Activated T-helper 2 cell treated with anti-CD3 and anti-CD28 coated beads, Interferon-gamma antibody, Interleukin-2, Interleukin-4, amounts not matched to agents 10 μg/mL and 5 μg/mL and 100 μg/mL, durations not matched to agents 14 hours and 24 hours and 36 hours (primary cell): ENCODE results near the gene ITCH. TPM values are rescaled to one million over a fixed set of nuclear protein-coding genes. Genes with fewer than 3 reads are reported as not detected.
"Not testable (repeated sequence)": the region's sequence is repeated elsewhere in the genome, so short reads cannot be mapped to it uniquely, and the experiment has no call there.

Experiments used
- DNase-seq: peaks from one replicate; pipeline ENCODE4 v3.0.0; 2021; ENCODE audit warnings: low spot score
- H3K27ac Mint-ChIP-seq: one replicate; pipeline ENCODE4 v1.8.0; 2021; ENCODE audit warnings: mixed read lengths
- H3K27me3 Mint-ChIP-seq: one replicate; pipeline ENCODE4 v1.8.0; 2021; ENCODE audit warnings: low read depth, mixed read lengths
- H3K36me3 Mint-ChIP-seq: one replicate; pipeline ENCODE4 v1.8.0; 2021; ENCODE audit warnings: low read depth, mixed read lengths
- H3K4me1 Mint-ChIP-seq: one replicate; pipeline ENCODE4 v1.8.0; 2021; ENCODE audit warnings: low read depth, mixed read lengths
- H3K4me3 Mint-ChIP-seq: one replicate; pipeline ENCODE4 v1.8.0; 2021; ENCODE audit warnings: low read depth, mild to moderate bottlenecking, moderate library complexity, mixed read lengths
- H3K9me3 Mint-ChIP-seq: one replicate; pipeline ENCODE4 v1.8.0; 2021; ENCODE audit warnings: mixed read lengths
- intact Hi-C: fragments of 100-400 bp; cut with micrococcal nuclease; formaldehyde crosslinking; loops from one replicate; pipeline ENCODE4 v1.15.1; 2023
- total RNA-seq: library from RNA; stranded (reverse); gene quantifications from 2 replicates; pipeline ENCODE4 v1.2.3, GENCODE V29; 2022

Gene ITCH
- 52.5 and 53.0 TPM in 2 replicates for total RNA-seq

DNA sequence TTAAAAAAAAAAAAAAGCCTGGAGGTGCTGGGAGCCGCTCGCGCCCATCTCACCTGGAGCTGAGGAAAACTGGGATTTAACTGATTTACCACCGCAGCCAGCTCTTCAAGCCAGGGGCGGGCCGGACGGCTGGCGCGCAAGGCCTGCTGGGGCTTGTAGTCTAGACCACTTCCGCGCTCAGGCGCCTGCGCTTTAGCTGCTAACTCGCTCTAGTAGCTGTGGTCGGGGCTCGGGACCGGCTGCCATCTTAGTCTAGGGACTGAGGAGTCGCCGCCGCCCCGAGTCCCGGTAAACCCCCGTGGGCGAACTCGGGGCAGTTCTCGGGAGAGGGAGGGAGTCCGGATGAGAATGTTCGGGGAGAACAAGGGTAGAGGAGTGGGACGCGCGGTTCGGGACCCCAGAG is at the start of gene ITCH:
TSS of gene ITCH (plus strand) at position 212 of the 403 bp plus-strand sequence. CDS start 30,539 bp downstream, outside the sequence.
- H3K36me3 Mint-ChIP-seq: peaks cover 30% of the 10 kb centered on the region
- peak; percentile 90 for DNase-seq
- peaks cover 25% of the 10 kb centered on the region for H3K4me1 Mint-ChIP-seq
- H3K27me3 Mint-ChIP-seq: no peaks in the 10 kb centered on the region
- H3K4me3 Mint-ChIP-seq: peak within 1 kb of the TSS; percentile 87
- H3K27ac Mint-ChIP-seq: peak within 1 kb of the TSS; percentile 93
- intact Hi-C loops: loop anchor here (1.0 to 2.0 kb wide), 3 partner anchors 60 to 314 kb away; partner anchors contain the start of genes AHCY, DYNLRB1 and PIGU
- no peaks in the 10 kb centered on the region for H3K9me3 Mint-ChIP-seq

DNA sequence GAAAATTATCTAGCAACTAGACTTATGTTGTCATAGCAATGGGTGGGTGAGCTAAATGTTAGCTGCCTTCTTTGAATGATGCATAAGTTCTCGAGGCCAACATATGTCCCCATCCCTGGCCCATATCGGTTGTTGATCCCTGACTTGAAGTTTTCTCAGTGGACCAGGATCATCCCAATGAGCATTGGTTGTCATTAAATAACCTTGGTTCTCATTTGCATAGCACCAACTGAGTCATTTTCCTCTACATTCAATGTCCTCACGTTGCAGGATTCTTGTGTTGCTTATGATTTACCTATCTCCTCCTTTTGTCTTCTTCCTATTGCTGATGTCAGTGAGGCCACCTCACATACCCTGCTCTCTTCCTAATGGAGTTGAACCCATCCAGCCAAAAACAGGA is 47.8 kb upstream of the ITCH start:
- intact Hi-C loops: loop anchor here (10.0 kb wide), 3 partner anchors 120 to 450 kb away; no protein-coding TSS in a partner anchor
- Mint-ChIP-seq H3K9me3 (no peaks in the 10 kb centered on the region), H3K36me3 (no peaks in the 10 kb centered on the region), H3K27me3 (peaks cover 32% of the 10 kb centered on the region), H3K27ac (no peak overlapping the region), H3K4me1 (peaks cover 14% of the 10 kb centered on the region), H3K4me3 (no peak overlapping the region)
- DNase-seq: no peak

DNA sequence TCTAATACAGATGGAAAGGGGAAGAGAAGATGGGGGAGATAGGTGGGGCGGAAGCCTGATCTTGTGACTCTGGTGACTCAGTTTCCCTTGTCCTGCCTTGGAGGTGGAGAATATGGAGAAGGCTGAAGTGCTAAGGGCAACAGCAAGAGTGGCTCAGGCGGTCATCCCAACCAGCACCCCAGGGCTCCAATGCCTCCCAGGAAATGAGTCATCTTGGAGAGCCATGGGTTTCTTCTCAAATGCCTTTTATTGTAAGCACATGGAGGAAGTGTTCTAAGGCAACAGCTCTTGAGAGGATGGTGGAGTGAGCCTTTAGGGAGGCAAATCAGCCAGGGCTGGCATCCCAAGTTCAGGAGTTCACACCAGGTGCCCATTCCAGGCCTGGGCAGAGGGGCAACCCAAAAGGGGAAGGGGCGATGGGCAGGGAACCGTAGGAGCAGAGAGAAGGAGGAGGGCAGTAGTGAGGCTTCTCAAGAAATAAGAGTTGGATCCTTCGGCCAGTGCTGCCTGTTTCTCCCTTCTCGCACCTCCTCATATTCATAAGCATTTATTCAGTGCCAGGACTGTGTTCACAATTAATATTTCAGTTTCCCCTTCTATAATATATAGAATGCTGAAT is 46.8 kb upstream of the ITCH start:
- Mint-ChIP-seq H3K27me3 (peaks cover 31% of the 10 kb centered on the region), H3K36me3 (no peaks in the 10 kb centered on the region), H3K9me3 (no peaks in the 10 kb centered on the region), H3K4me3 (no peak overlapping the region), H3K27ac (no peak overlapping the region), H3K4me1 (peaks cover 14% of the 10 kb centered on the region)
- intact Hi-C loops: loop anchor here (10.0 kb wide), 3 partner anchors 118 to 448 kb away; no protein-coding TSS in a partner anchor
- DNase-seq: no peak

DNA sequence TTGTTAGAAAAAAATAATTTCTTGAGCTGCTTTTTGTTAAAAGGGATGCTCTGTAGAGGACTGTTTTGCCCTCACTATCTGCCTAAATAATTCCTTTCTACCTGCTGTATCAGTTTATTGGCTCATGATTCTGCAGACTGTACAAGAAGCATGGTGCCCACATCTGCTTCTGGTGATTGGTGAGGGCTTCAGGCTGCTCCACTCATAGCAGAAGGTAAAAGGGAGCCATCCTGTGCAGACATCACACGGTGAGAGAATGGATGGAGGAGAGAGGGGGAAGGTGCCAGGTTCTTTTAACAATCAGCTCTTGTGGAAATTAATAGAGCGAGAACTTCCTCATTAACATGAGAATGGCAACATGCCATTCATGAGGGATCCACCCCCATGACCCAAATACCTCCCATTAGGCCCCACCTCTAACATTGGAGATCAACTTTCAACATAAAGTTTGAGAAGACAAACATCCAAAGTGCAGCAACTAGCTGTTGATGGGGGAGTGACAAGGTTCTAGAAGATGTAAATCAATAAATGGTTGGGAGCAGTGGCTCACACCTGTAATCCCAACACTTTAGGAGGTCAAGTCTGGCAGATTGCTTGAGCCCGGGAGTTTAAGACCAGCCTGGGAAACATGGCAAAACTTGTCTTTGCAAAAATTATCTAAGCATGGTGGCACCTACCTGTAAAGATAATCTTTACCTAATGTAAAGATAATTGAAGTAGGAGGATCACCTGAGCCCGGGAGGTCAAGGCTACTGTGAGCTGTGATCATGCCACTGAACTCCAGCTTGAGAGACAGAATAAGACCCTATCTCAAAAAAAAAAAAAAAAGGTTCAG is 44.2 kb upstream of the ITCH start:
- no peak overlapping the region for H3K4me3 Mint-ChIP-seq
- no peak for DNase-seq
- H3K36me3 Mint-ChIP-seq: no peaks in the 10 kb centered on the region
- H3K4me1 Mint-ChIP-seq: peaks cover 5% of the 10 kb centered on the region
- no peak overlapping the region for H3K27ac Mint-ChIP-seq
- H3K9me3 Mint-ChIP-seq: no peaks in the 10 kb centered on the region
- intact Hi-C loops: loop anchor here (10.0 kb wide), 3 partner anchors 116 to 446 kb away; no protein-coding TSS in a partner anchor
- H3K27me3 Mint-ChIP-seq: peaks cover 26% of the 10 kb centered on the region

DNA sequence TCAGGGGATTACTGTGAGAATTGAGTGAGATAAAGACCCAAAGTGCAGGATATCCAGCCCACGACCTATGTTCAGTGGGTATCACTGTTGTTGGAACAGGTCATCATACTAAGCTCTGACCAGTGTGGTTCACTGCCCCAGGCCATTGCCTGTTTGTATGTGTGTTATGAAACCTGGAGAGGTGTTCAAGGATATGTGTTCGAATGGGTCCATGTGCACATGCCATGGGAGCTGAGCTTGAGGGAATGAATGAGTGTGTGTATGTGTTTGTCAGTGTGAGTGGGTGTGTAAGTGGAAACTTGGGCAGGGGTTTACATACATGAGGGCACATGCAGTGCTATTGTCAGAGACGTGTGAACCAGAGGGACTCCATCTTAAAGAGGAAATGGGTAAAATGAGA is 42.2 kb upstream of the ITCH start:
- Mint-ChIP-seq H3K27ac (no peak overlapping the region), H3K36me3 (no peaks in the 10 kb centered on the region), H3K9me3 (no peaks in the 10 kb centered on the region), H3K4me1 (no peaks in the 10 kb centered on the region), H3K4me3 (no peak overlapping the region), H3K27me3 (peaks cover 28% of the 10 kb centered on the region)
- intact Hi-C loops: no loop called here
- no peak for DNase-seq

DNA sequence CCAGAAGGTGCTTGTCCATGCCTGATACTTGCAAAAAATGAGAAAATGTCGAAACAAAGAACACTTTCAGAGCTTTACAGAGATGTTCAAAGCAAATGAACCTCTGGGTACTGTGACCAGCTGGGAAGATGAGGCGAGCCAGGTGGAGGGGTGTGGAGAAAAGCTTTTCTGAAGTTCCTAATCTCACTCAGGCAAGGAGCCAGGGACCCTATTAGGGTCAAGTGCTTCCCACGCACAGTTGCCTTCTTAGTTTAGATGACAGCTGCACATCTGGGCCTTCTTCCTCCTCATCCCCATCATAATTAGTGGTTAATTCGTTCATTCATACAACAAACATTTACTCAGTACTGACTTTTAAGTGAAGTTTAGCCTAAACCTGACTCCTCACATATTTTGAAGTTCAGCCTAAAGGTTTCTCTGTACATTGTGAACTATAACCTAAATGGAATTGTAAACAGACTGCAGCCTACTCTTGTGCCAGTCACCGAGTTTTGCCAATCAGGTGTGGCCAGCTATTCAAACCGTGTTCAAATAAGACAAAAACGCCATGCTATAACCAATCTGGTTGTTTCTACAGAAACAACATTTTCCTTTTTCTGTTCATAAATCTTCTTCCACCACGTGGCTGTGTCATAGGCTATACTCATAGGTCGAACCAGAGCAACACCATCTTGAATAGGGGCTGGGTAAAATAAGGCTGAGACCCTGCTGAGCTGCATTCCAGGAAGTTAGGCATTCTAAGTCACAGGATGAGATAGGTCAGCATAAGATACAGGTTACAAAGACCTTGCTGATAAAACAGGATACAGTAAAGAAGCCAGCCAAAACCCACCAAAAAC is 40.6 kb upstream of the ITCH start:
- Mint-ChIP-seq H3K36me3 (no peaks in the 10 kb centered on the region), H3K27me3 (peaks cover 27% of the 10 kb centered on the region), H3K4me3 (no peak overlapping the region), H3K4me1 (no peaks in the 10 kb centered on the region), H3K27ac (no peak overlapping the region), H3K9me3 (no peaks in the 10 kb centered on the region)
- intact Hi-C loops: no loop called here
- no peak for DNase-seq

DNA sequence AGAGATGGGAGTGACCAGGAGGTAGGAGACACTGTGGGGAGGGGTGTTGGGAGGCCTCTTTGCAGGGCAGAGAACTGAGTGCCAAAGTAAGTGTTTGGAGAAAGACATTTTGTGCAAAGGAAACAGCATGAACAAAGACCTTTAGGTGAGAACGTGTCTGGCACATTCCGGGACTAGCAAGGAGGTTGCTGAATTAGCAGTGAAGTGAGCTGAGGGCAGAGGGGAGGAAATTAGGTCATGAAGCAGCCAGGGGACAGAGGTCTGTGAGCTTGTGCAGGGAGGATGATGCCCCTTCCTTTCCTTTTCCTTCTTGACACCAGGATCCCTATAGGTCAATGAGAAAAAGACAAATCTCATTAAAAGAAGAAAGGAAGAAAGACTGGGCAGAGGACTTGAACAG is 38.5 kb upstream of the ITCH start:
- Mint-ChIP-seq H3K4me1 (peaks cover 3% of the 10 kb centered on the region), H3K9me3 (no peaks in the 10 kb centered on the region), H3K4me3 (no peak overlapping the region), H3K27ac (no peak overlapping the region), H3K27me3 (peaks cover 21% of the 10 kb centered on the region), H3K36me3 (no peaks in the 10 kb centered on the region)
- DNase-seq: no peak
- intact Hi-C loops: no loop called here

DNA sequence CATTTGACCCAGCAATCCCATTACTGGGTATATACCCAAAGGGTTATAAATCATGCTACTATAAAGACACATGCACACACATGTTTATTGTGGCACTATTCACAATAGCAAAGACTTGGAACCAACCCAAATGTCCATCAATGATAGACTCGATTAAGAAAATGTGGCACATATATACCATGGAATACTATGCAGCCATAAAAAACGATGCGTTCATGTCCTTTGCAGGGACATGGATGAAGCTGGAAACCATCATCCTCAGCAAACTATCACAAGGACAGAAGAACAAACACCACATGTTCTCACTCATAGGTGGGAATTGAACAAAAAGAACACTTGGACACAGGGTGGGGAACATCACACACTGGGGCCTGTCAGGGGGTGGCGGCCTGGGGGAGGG is 34.9 kb upstream of the ITCH start:
- intact Hi-C loops, H3K27me3 Mint-ChIP-seq, DNase-seq, H3K9me3 Mint-ChIP-seq, H3K27ac Mint-ChIP-seq, H3K36me3 Mint-ChIP-seq, H3K4me3 Mint-ChIP-seq, H3K4me1 Mint-ChIP-seq: not testable (repeated sequence)

DNA sequence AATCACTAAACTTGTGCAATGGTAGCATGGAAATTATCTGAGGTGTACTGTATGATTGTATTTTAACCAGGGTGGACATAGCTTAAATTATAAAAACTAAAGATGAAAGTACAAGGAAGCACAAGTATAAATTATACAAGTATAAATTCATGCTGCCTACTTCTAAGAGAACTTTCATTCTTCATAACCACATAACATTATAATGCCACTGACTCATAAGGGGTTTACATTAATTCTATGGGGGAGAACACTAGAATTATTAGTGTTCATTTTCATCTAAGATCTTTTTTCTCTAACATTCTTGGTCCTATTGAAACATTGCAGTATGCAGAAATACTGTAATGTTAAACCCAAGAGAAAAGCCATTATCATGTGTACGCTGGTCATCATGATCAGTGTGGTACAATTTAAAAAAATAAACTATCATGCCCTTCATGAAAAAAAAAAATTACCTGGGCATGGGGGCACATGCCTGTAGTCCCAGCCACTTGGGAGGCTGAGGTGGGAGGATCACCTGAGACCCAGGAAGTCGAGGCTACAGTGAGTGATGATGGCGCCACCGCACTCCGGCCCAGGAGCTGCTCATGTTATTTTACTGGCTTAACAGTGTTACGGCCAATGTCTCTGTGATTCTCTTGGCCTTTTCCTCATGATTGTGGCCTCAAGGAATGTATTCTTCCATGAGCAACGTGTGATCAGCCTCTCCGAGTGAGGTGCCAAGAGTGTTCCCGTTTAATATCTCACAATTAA is 34.0 kb upstream of the ITCH start:
- intact Hi-C loops: no loop called here
- no peak for DNase-seq
- Mint-ChIP-seq H3K9me3 (no peaks in the 10 kb centered on the region), H3K27ac (no peak overlapping the region), H3K4me1 (peaks cover 4% of the 10 kb centered on the region), H3K4me3 (no peak overlapping the region), H3K36me3 (no peaks in the 10 kb centered on the region), H3K27me3 (peaks cover 4% of the 10 kb centered on the region)

DNA sequence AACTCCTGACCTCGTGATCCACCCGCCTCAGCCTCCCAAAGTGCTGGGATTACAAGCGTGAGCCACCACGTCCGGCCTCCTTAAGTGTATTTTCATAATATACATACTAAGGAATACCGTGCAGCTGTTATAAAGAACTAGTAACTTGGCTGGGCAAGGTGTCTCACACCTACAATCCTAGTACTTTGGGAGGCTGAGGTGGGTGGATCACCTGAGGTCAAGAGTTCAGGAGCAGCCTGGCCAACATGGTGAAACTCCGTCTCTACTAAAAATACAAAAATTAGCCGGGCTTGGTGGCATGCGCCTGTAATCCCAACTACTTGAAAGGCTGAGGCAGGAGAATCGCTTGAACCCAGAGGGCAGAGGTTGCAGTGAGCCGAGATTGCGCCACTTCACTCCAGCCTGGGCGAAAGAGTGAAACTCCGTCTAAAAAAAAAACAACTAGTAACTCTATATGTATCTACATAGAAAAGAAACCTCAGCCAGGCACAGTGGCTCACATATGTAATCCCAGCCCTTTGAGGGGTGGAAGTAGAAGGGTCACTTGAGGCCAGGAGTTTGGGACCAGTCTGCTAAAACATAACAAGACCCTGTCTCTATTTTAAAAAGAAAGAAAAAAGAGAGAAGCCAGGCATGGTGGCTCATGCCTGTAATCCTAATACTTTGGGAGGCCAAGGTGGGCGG is 32.1 kb upstream of the ITCH start:
- H3K4me1 Mint-ChIP-seq: peaks cover 15% of the 10 kb centered on the region
- H3K9me3 Mint-ChIP-seq, H3K27me3 Mint-ChIP-seq, DNase-seq, intact Hi-C loops, H3K27ac Mint-ChIP-seq, H3K36me3 Mint-ChIP-seq, H3K4me3 Mint-ChIP-seq: not testable (repeated sequence)

DNA sequence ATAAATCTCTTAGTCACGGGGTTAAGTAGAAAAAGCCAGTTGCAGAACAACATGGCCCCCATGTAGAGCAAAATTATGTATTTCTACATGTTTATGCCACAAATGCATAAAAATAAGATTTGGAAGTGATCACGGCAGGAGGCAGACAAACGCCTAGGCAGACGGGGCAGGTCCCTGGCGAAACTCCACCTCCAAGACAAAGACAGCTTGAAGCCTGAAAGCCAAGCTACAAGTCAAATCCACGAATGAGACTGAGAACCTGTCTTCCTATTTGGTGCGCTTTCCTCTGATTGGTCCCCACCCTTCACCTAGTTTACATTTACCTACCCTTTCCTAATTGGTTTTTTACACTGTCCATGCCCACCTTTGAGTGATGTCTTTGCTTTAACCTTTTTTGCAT is 31.2 kb upstream of the ITCH start:
- Mint-ChIP-seq H3K27ac (no peak overlapping the region), H3K36me3 (no peaks in the 10 kb centered on the region), H3K4me1 (peaks cover 15% of the 10 kb centered on the region), H3K9me3 (no peaks in the 10 kb centered on the region), H3K27me3 (no peaks in the 10 kb centered on the region), H3K4me3 (no peak overlapping the region)
- intact Hi-C loops: no loop called here
- DNase-seq: no peak
